ENCODE data around the gene FBXO34.
A peak's percentile ranks its signal among the peaks of the same experiment; 100 is the strongest.

FBXO34 gene

GRCh38 chr14:55354500-55354899 lies 83.3 kb downstream of the FBXO34 start:
- peak; percentile 66 for TF ChIP-seq CTCF (IDR thresholded peaks at IDR 0.05; ENCODE audit: control insufficient read depth, insufficient read depth, low read depth, low read length, missing control alignments)
- no peak overlapping the region for H3K4me3 ChIP-seq (ENCODE audit: control insufficient read depth, low read depth, low read length)
- DNase-seq (ENCODE audit: low read depth): no peak

GRCh38 chr14:55355922-55356321 lies 84.7 kb downstream of the FBXO34 start:
- TF ChIP-seq CTCF (IDR thresholded peaks at IDR 0.05; ENCODE audit: control insufficient read depth, insufficient read depth, low read depth, low read length, missing control alignments): no peak
- DNase-seq (ENCODE audit: low read depth): no peak

GRCh38 chr14:55356913-55357312 lies 85.7 kb downstream of the FBXO34 start:
- DNase-seq (ENCODE audit: low read depth): no peak
- no peak overlapping the region for H3K4me3 ChIP-seq (ENCODE audit: control insufficient read depth, low read depth, low read length)
- no peak for TF ChIP-seq CTCF (IDR thresholded peaks at IDR 0.05; ENCODE audit: control insufficient read depth, insufficient read depth, low read depth, low read length, missing control alignments)

More at GRCh38 chr14:55355922-55356321, 84.7 kb downstream of the FBXO34 start:
- no peak overlapping the region for H3K4me3 ChIP-seq (ENCODE audit: control insufficient read depth, low read depth, low read length)

- DNase-seq (ENCODE audit: low read depth): no peak
- no peak for TF ChIP-seq CTCF (IDR thresholded peaks at IDR 0.05; ENCODE audit: control insufficient read depth, insufficient read depth, low read depth, low read length, missing control alignments)
- no peak overlapping the region for H3K4me3 ChIP-seq (ENCODE audit: control insufficient read depth, low read depth, low read length)
Measured at GRCh38 chr14:55359307-55359706, 88.1 kb downstream of the FBXO34 start.

- DNase-seq (ENCODE audit: low read depth): no peak
- no peak overlapping the region for H3K4me3 ChIP-seq (ENCODE audit: control insufficient read depth, low read depth, low read length)
- no peak for TF ChIP-seq CTCF (IDR thresholded peaks at IDR 0.05; ENCODE audit: control insufficient read depth, insufficient read depth, low read depth, low read length, missing control alignments)
Measured at GRCh38 chr14:55361190-55361589, 90.0 kb downstream of the FBXO34 start.

DNA sequence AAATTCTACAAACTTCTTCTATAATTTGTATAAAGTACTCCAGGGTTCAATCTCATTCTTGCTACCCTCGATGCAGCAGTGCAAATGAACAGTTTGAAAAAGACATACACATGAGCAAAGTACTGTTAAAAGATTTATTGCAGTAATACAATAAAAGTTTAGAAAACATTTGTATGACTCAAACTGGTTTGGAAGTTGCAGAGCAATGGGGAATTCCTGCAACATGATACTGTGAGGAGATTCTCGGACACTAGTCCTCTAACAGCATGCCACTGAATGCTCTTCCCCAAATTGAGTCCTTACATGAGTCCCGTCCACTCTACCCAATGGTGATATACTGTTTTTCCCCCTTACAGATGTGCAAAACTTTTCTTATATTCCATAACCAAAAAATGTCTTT lies 95.0 kb downstream of the FBXO34 start:
- H3K4me3 ChIP-seq (ENCODE audit: control insufficient read depth, low read depth, low read length): no peak overlapping the region
- TF ChIP-seq CTCF (IDR thresholded peaks at IDR 0.05; ENCODE audit: control insufficient read depth, insufficient read depth, low read depth, low read length, missing control alignments): no peak
- peak; percentile 47 for DNase-seq (ENCODE audit: low read depth)

- DNase-seq (ENCODE audit: low read depth): no peak
- TF ChIP-seq CTCF (IDR thresholded peaks at IDR 0.05; ENCODE audit: control insufficient read depth, insufficient read depth, low read depth, low read length, missing control alignments): no peak
Measured at GRCh38 chr14:55370883-55371455, 99.7 kb downstream of the FBXO34 start.

More at GRCh38 chr14:55370883-55371455, 99.7 kb downstream of the FBXO34 start:
- no peak overlapping the region for H3K4me3 ChIP-seq (ENCODE audit: control insufficient read depth, low read depth, low read length)
